IMR-90 (cell line): ENCODE results near the gene PTPRH. TPM values are rescaled to one million over a fixed set of nuclear protein-coding genes. Genes with fewer than 3 reads are reported as not detected.

Source experiments
- ATAC-seq: fragments of 200-7000 bp; cut with Tn5 transposase; 2 replicates; pipeline ENCODE4 v1.9.1; 2020; ENCODE audit warnings: low read depth, mild to moderate bottlenecking, moderate library complexity
- BruUV-seq: library from RNA; stranded (reverse); fragments of 400-500 nt; replicated peaks from 2 replicates; lab custom pipeline; 2021; lab: Mats Ljungman, UMichigan
- CTCF ChIA-PET: fragments of 300-600 bp; formaldehyde crosslinking; extraction: SDS; loops from one replicate; lab custom pipeline; 2021; ENCODE audit warnings: antibody characterized with exemption; lab: Yijun Ruan, JAX
- POLR2A ChIA-PET: fragments of 300-600 bp; sonication (Branson Sonifier 250); formaldehyde crosslinking; loops from one replicate; lab custom pipeline; 2022; ENCODE audit warnings: antibody characterized with exemption; ENCODE audit not compliant: unreplicated experiment; lab: Charles Lee
- DNase-seq: peaks from one replicate; pipeline ENCODE4 v3.0.0; 2013
- H2AFZ ChIP-seq: replicated peaks from 2 replicates; pipeline ENCODE3; 2013; ENCODE audit warnings: low read length, mild to moderate bottlenecking; ENCODE audit not compliant: poor library complexity
- H2AK5ac ChIP-seq: 2 replicates; pipeline ENCODE4 v1.6.1; 2013; ENCODE audit warnings: low read depth, low read length, inconsistent platforms
- H2AK9ac ChIP-seq: replicated peaks from 2 replicates; pipeline ENCODE3; 2013; ENCODE audit warnings: mild to moderate bottlenecking, low read depth, low read length, moderate library complexity; ENCODE audit not compliant: poor library complexity
- H2BK120ac ChIP-seq: 2 replicates; pipeline ENCODE4 v1.6.1; 2013; ENCODE audit warnings: low read depth, low read length, inconsistent platforms
- H2BK15ac ChIP-seq: 3 replicates; pipeline ENCODE4 v1.6.1; 2013; ENCODE audit warnings: low read depth, low read length, inconsistent platforms
- H2BK20ac ChIP-seq: 2 replicates; pipeline ENCODE4 v1.6.1; 2013; ENCODE audit warnings: low read depth, mild to moderate bottlenecking, inconsistent platforms, low read length, moderate library complexity
- H2BK5ac ChIP-seq: 2 replicates; pipeline ENCODE4 v1.6.1; 2013; ENCODE audit warnings: mild to moderate bottlenecking, low read depth, low read length, inconsistent platforms; ENCODE audit not compliant: poor library complexity, severe bottlenecking
- H3K14ac ChIP-seq: replicated peaks from 2 replicates; pipeline ENCODE4 v1.6.1; 2013; ENCODE audit warnings: low read depth, low read length, inconsistent platforms
- H3K18ac ChIP-seq: 2 replicates; pipeline ENCODE4 v1.6.1; 2013; ENCODE audit warnings: low read depth, low read length, control low read depth
- H3K23ac ChIP-seq: 2 replicates; pipeline ENCODE4 v1.6.1; 2013; ENCODE audit warnings: low read depth, low read length, inconsistent platforms
- H3K27ac ChIP-seq: 2 replicates; pipeline ENCODE4 v1.5.1; 2013; ENCODE audit warnings: mild to moderate bottlenecking, control low read depth, low read length; ENCODE audit not compliant: insufficient read depth
- H3K27me3 ChIP-seq: 2 replicates; pipeline ENCODE4 v1.6.1; 2013; ENCODE audit warnings: low read length; ENCODE audit not compliant: control insufficient read depth, insufficient read depth
- H3K36me3 ChIP-seq: 2 replicates; pipeline ENCODE4 v1.6.1; 2013; ENCODE audit warnings: low read length, mixed read lengths; ENCODE audit not compliant: control insufficient read depth, insufficient read depth
- H3K4ac ChIP-seq: 2 replicates; pipeline ENCODE4 v1.6.1; 2013; ENCODE audit warnings: low read depth, low read length, inconsistent platforms
- H3K4me1 ChIP-seq: 2 replicates; pipeline ENCODE4 v1.6.1; 2013; ENCODE audit warnings: low read length, mixed read lengths; ENCODE audit not compliant: control insufficient read depth, insufficient read depth
- H3K4me2 ChIP-seq: 2 replicates; pipeline ENCODE4 v1.6.1; 2013; ENCODE audit warnings: low read depth, mild to moderate bottlenecking, control low read depth, low read length, moderate library complexity
- H3K4me3 ChIP-seq: 2 replicates; pipeline ENCODE4 v1.5.1; 2013; ENCODE audit warnings: low read depth, mild to moderate bottlenecking, control low read depth, low read length, moderate library complexity; ENCODE audit not compliant: insufficient read depth
- H3K56ac ChIP-seq: 2 replicates; pipeline ENCODE4 v1.6.1; 2013; ENCODE audit warnings: low read length, inconsistent platforms; ENCODE audit not compliant: insufficient read depth; ENCODE audit errors: extremely low read depth
- H3K79me1 ChIP-seq, 2 experiments: 2 replicates each; pipeline ENCODE4 v1.6.1; 2013; ENCODE audit warnings: low read length in 2 of 2, inconsistent platforms in 1 of 2, low read depth in 1 of 2
- H3K9ac ChIP-seq: 2 replicates; pipeline ENCODE4 v1.6.1; 2013; ENCODE audit warnings: low read depth, low read length, control low read depth
- H3K9me1 ChIP-seq: 2 replicates; pipeline ENCODE4 v1.6.1; 2013; ENCODE audit warnings: low read length, inconsistent platforms; ENCODE audit not compliant: insufficient read depth
- H3K9me3 ChIP-seq: 2 replicates; pipeline ENCODE4 v1.6.1; 2013; ENCODE audit warnings: low read length; ENCODE audit not compliant: control insufficient read depth, insufficient read depth
- H4K20me1 ChIP-seq: 2 replicates; pipeline ENCODE4 v1.6.1; 2013; ENCODE audit warnings: low read length, inconsistent platforms; ENCODE audit not compliant: insufficient read depth
- H4K5ac ChIP-seq: 2 replicates; pipeline ENCODE4 v1.6.1; 2013; ENCODE audit warnings: mild to moderate bottlenecking, low read depth, low read length, control low read depth
- H4K8ac ChIP-seq, 2 experiments: 2 replicates each; pipeline ENCODE4 v1.6.1; 2013; ENCODE audit warnings: low read depth in 2 of 2, low read length in 2 of 2, control low read depth in 1 of 2, inconsistent platforms in 1 of 2
- H4K91ac ChIP-seq: 2 replicates; pipeline ENCODE4 v1.6.1; 2013; ENCODE audit warnings: low read depth, low read length, inconsistent platforms; ENCODE audit not compliant: insufficient read depth
- BHLHE40 ChIP-seq: fragments of 150-350 bp; IDR thresholded peaks from 2 replicates; pipeline ENCODE4 v1.6.1; 2016; ENCODE audit warnings: mild to moderate bottlenecking, low read depth, low read length
- CHD1 ChIP-seq: IDR thresholded peaks from 2 replicates; pipeline ENCODE4 v1.6.1; 2012; ENCODE audit warnings: low read depth, low read length, improper control_type of control experiment
- ELK1 ChIP-seq: fragments of 150-350 bp; IDR thresholded peaks from 2 replicates; pipeline ENCODE4 v1.6.1; 2016; ENCODE audit warnings: low read depth, mild to moderate bottlenecking, low read length, moderate library complexity, borderline replicate concordance
- FOS ChIP-seq: fragments of 150-350 bp; IDR thresholded peaks from 2 replicates; pipeline ENCODE4 v1.6.1; 2016; ENCODE audit warnings: low read depth, low read length
- MAZ ChIP-seq: IDR thresholded peaks from 2 replicates; pipeline ENCODE4 v1.6.1; 2012; ENCODE audit warnings: low read depth, mild to moderate bottlenecking, low read length, improper control_type of control experiment, moderate library complexity, borderline replicate concordance
- MXI1 ChIP-seq: IDR thresholded peaks from 2 replicates; pipeline ENCODE4 v1.6.1; 2012; ENCODE audit warnings: low read depth, mild to moderate bottlenecking, low read length, moderate library complexity, borderline replicate concordance
- NFE2L2 ChIP-seq: fragments of 150-350 bp; IDR thresholded peaks from 2 replicates; pipeline ENCODE4 v1.6.1; 2016; ENCODE audit warnings: low read depth, mild to moderate bottlenecking, low read length
- POLR2A ChIP-seq: IDR thresholded peaks from 2 replicates; pipeline ENCODE4 v1.6.1; 2012; ENCODE audit warnings: mild to moderate bottlenecking, low read depth, low read length
- RAD21 ChIP-seq: IDR thresholded peaks from 2 replicates; pipeline ENCODE4 v1.6.1; 2012; ENCODE audit warnings: low read length, improper control_type of control experiment
- RCOR1 ChIP-seq: IDR thresholded peaks from 2 replicates; pipeline ENCODE4 v1.6.1; 2012; ENCODE audit warnings: mild to moderate bottlenecking, low read length, improper control_type of control experiment; ENCODE audit not compliant: insufficient replicate concordance
- RFX5 ChIP-seq: IDR thresholded peaks from 2 replicates; pipeline ENCODE4 v1.8.0; 2012; ENCODE audit warnings: low read depth, mild to moderate bottlenecking, low read length, moderate library complexity
- SMC3 ChIP-seq: fragments of 150-350 bp; IDR thresholded peaks from 2 replicates; pipeline ENCODE4 v1.6.1; 2016; ENCODE audit warnings: low read depth, mild to moderate bottlenecking, antibody characterized with exemption, low read length, moderate library complexity
- USF2 ChIP-seq: fragments of 150-350 bp; IDR thresholded peaks from 2 replicates; pipeline ENCODE4 v1.6.1; 2017; ENCODE audit warnings: mild to moderate bottlenecking, antibody characterized with exemption, low read length, low read depth
- WGBS, 2 experiments: methylation state at CpG; one replicate each; pipeline versions ENCODE4 v1.1.5 to v1.1.7; 2013; ENCODE audit warnings: missing lambda C conversion rate in 2 of 2; ENCODE audit not compliant: insufficient read length in 1 of 2; ENCODE audit errors: extremely low coverage in 2 of 2; 5-methylcytosine and 5-hydroxymethylcytosine counted together
- dilution Hi-C: fragments of 300-500 bp; cut with HindIII; formaldehyde crosslinking; loops from one replicate; pipeline ENCODE4 v1.14.3; 2018; ENCODE audit warnings: low sequenced_read_pairs; ENCODE audit not compliant: unreplicated experiment
- in situ Hi-C: fragments of 300-500 bp; cut with MboI; formaldehyde crosslinking; loops from 3 replicates; pipeline ENCODE4 v1.14.3; 2019; ENCODE audit warnings: low sequenced_read_pairs, inconsistent platforms, mixed read lengths
- intact Hi-C: fragments of 100-400 bp; cut with micrococcal nuclease; formaldehyde crosslinking; loops from 2 replicates; pipeline ENCODE4 v1.10.0; 2022
- polyA plus RNA-seq, 3 experiments: library from polyadenylated mRNA; depleted of rRNA; stranded (reverse); fragments of >200 nt; gene quantifications; 2 replicates each; pipeline ENCODE4 v1.2.3, GENCODE V29; 2012; ENCODE audit warnings: low replicate concordance in 1 of 3
- total RNA-seq: library from RNA; depleted of rRNA; stranded (reverse); fragments of >200 nt; gene quantifications from 2 replicates; pipeline ENCODE4 v1.2.3, GENCODE V29; 2012

Gene PTPRH
- total and polyA plus RNA-seq, 2 of the 4 experiments (the other 2 are of a cell fraction) = 1.3 to 3.4 TPM

- Histone ChIP-seq H3K9me1 (peaks cover 22% of the 10 kb centered on the region), H3K9ac (peak overlapping the region; percentile 68), H2BK20ac (no peak overlapping the region), H4K5ac (no peak overlapping the region), H2BK15ac (no peak overlapping the region), H3K18ac (no peak overlapping the region), H3K27ac (no peak overlapping the region), H4K91ac (no peak overlapping the region), H3K4me1 (peaks cover 16% of the 10 kb centered on the region), H2AK9ac (peak overlapping the region; percentile 94), H3K4me2 (peak overlapping the region; percentile 92), H2AK5ac (peak overlapping the region; percentile 23; the same call in 1 of the 2 replicates), H2BK120ac (no peak overlapping the region), H2BK5ac (no peak overlapping the region), H3K36me3 (peaks cover 1% of the 10 kb centered on the region; the same call in 1 of the 2 replicates), H3K9me3 (no peaks in the 10 kb centered on the region), H3K4ac (peak overlapping the region; percentile 1; the same call in 1 of the 2 replicates), H3K56ac (no peak overlapping the region), H2AFZ (no peak overlapping the region), H3K23ac (peak overlapping the region; percentile 75), H3K4me3 (peak overlapping the region; percentile 68), H3K79me1 (peaks cover 0 to 62% of the 10 kb centered on the region in 2 experiments; a peak in 3 of 4 replicates), H4K20me1 (peaks cover 64% of the 10 kb centered on the region), H3K27me3 (no peaks in the 10 kb centered on the region), H3K14ac (peak overlapping the region; percentile 52; the same call in 1 of the 2 replicates), H4K8ac (no peak overlapping the region)
- BruUV-seq = no TSS peak
- in situ Hi-C loops (loop anchor here (5.0 kb wide), 1 partner anchor 35 kb away; no protein-coding TSS in a partner anchor), dilution Hi-C loops (no loop called here), intact Hi-C loops (no loop called here)
- CTCF ChIA-PET = no interaction called here
- 44% methylated on average over 7 of the region's 22 CpGs; no CpG with 5 or more reads in 1 of the 2 experiments for WGBS, 2 experiments
- no peak for ATAC-seq
- no peak for DNase-seq
- POLR2A ChIA-PET = interaction anchor here (0.7 kb wide), 1 partner anchor 1003 kb away, joined by 4 read pairs; no protein-coding TSS in a partner anchor
- TF ChIP-seq USF2 (no peak), MXI1 (no peak), ELK1 (no peak), NFE2L2 (no peak), CHD1 (no peak), RAD21 (no peak), BHLHE40 (no peak), RCOR1 (no peak), POLR2A (no peak), RFX5 (no peak), SMC3 (no peak), FOS (no peak), MAZ (no peak)
These were observed 47.5 kb upstream of the PTPRH start for GRCh38 chr19:55256562-55257460.
